Hypothalamus (tissue), 51 donors: ENCODE measurements around the gene SH3PXD2A.
"Not testable (repeated sequence)": the region's sequence is repeated elsewhere in the genome, so short reads cannot be mapped to it uniquely, and the experiment has no call there.

Experiments
- DNase-seq, 51 donors: peaks; one replicate each; lab custom pipeline; 2025; lab: John Stamatoyannopoulos, UW

The SH3PXD2A gene

DNA sequence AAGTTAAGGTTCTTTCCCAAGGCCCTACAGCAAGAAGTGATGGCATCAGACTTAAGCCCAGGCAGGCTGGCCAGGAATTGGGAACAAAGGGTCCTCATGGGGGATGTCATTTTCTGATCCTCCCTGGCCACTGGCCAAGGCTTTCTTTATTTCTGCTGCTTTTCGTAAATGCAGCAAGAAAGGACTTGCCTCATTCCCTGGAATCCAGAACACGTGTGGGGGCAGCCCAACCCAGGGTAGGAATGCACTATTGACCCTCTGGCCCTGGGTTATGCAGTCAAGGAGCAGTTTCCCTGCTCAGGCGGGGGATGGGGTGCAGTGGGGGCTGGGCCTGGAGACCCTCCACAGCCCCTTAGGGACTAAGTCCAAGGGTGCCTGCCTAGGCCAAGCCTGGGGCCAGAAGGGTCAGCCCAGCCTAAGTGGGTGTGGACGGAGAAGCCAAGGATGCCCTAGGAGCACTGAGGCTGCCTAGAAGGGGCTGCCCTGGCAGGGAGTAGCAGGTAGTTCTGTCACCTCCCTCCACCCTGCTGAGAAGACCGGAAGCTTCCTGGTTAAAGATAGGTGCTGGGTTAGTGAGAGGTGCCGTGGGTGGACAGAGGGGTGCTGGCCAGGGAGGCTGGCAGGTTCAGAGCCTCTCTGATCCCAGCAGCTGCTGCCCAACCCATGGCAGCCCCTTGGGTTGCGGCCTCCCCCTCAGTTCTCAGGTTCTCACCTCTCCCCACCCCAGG is 179.2 kb downstream of the SH3PXD2A start:
- no peak for DNase-seq

- no peak for DNase-seq
These were observed 181.8 kb downstream of the SH3PXD2A start for GRCh38 chr10:103673606-103674005.

DNA sequence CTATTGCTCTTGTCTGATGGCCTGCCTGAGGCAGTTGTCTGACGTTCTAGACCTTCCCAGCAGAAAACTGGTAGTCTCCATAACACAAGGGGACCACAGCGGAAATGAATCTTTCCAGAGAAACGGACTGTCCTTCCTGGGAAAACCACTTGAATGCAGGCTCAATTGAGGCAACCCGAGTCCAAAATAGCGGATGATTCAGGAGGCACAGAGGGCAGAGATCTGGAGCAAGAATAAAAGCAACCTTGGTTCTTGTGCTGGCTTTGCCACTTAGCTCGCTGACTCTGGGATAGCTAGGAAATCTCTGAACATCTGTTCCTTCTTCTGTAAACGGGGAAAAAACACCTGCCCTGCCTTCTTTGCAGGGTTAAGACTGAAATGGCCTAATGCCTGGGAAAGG is 183.0 kb downstream of the SH3PXD2A start:
- no peak for DNase-seq

DNA sequence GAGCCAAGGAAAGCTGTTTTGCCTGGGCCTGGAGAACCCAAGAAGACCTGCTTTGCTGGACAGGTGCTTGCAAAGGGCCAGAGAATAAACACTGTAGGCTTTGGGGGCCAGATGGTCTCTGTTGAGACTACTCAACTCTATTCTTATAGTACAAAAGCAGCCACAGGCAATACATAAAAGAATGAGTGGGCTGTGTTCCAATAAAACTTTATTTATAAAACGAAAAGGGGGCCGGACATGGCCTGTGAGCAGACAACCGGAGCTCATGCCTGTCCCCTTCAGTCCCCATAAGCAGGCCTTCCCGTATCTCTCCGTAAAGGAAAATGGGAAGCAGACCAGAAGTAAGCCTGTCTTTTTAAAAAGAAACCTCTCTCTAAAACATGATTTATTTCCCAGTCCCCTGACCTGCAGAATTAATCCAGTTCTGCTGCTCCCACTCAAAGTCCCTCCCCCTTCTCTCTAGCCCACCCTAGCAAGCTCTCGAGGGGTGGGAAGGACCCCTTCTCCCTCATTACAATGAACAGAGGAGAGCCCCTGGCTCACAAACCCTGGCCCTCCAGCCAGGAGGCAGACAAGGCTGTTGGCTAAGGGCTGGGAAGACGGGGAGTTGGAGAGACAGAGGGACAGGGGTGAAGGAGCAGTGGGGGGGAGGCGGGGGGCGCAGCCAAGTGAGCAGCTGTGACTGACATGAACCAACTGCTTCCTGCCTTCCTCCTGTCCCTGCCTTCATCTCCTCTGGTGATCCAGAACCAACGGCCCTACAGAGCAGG is 184.1 kb downstream of the SH3PXD2A start:
- no peak for DNase-seq

- DNase-seq: no peak
These were observed 185.4 kb downstream of the SH3PXD2A start for GRCh38 chr10:103669944-103670343.

- DNase-seq: no peak
These were observed 186.0 kb downstream of the SH3PXD2A start for GRCh38 chr10:103669243-103669929.

DNA sequence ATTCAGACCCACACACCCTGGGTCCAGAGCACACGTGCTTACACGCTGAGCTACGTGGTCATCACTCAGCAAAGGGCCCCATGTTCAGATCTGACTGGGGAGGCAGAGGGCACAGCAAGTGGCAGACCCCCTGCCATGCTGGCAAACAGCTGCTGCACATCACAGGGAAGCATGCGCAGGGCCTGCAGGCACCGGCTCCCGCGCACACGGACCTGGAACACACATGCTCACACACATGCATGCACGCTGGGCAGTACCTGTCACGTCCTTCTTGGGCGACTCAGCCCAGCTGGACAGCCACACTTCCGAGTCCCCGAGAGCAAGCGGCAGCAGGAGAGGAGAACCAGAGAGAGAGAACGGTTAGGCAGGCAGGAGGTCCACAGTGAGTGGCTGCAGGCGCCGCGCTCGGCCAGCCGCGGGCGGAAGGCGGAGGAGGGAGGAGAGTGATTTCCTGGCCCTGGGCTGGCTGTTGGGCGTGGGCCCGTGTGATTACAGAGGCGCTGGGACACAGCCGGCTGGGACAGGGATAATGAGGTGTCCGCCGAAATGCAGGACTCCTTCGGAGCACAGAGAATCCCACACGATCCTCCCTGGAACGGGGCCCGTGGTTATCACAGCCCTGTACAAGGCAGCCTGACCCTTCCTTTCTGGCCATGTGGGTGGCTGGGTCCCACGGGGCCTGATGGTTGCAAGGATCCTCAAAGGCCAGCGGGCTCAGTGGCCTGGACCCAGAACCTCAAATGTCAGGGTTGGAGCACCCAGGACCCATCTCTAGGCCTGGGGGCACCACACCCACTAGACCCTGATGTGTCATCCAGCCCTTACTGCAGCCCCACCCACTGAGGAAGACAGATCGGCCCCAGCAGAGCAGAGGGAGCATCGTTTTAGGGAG is 186.8 kb downstream of the SH3PXD2A start:
- DNase-seq: peak in 10 of 51 donors; percentile 10 to 44 (median 16)

DNA sequence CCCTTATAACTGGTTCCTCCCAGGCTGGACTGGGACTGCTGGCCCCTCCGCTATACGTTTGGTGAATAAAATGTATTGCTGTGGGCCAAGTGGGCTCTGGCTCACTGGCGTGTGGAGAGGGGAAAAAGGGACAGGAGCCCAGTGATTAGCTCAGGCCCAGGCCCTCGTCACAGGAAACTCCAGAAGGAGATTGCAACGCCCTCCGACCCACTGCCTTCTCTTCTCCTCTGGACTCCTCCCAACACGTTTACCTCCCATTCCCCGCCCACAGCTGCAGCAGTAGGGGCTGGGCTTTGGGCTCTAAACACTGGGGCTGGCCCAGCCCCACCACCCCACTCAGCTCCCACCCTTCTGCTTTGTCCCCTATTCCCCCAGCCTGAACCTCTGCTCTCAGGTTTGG is 188.0 kb downstream of the SH3PXD2A start:
- no peak for DNase-seq

DNA sequence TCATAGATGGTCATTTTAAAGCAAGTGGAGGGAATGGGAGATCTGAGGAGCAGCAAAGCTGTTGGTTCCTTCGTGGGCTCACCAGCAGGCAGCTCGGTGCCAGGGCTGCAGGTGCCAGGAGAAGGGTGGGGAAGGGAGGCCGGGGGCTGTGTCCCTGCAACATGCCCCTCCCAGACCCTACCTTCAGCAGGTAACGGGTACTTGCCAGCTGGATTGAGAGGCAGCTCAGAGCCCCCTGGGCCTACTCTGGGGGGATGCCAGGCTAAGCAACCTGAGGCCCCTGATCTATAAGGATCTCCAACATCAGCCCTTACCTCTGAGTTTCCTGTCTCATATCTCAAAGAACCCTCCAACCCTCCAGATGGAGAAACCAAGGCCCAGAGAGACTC is 188.6 kb downstream of the SH3PXD2A start:
- no peak for DNase-seq

DNA sequence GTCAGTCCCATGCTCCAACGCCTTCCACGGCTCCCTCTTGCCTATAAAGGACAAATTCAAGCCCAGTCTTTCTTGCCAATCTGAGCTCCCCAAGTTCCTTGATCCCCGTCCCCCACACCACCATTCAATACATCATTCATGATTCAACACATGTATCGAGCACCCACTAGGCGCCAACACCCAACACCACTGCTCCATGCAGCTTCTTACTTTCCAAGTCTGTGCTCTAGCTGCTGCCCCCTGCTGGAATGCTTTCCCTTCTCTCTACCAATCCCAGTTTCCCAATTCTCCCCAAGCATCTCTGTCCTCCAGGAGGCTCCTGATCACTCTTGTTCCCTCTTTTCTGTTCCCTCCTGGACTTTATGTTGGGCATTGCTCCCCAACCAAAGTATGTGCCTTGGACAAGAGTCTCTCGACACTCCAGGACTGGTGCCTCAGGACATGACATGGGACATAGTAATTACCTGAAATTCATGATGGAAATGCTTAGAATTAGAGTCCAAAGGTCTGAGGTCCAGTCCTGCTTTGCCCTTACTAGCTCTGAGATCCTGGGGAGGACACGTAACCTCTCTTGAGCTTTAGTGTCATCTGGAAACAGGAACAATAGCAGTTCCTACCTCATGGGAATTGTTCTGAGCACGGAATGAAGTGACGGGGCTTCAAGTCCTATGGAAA is 189.2 kb downstream of the SH3PXD2A start:
- peak in 8 of 51 donors; percentile 7 to 42 (median 18) for DNase-seq

GRCh38 chr10:103665162-103665889 is 190.1 kb downstream of the SH3PXD2A start:
- DNase-seq: no peak

DNA sequence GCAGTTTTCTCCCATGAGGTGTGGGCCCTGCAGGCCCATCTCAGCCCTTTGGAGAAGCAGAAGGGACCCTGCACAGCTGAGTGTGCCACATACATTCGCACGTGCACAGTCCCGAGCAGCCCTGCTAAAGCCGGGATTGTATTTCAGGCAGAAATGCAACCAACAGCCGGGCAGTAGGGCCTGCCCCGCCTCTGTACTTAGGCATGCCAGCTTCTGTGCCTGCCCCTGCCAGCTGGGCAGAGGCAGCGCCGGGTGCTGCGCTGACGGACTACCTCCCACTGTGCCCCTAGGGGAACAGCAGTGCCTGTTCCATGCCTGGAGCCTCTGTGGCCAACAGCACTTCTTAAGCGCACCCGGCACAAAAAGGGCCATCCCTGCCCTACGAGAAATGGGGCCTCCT is 191.6 kb downstream of the SH3PXD2A start:
- peak in 44 of 51 donors; percentile 12 to 90 (median 65) for DNase-seq

- DNase-seq: no peak
These were observed 192.1 kb downstream of the SH3PXD2A start for GRCh38 chr10:103663236-103663635.

DNA sequence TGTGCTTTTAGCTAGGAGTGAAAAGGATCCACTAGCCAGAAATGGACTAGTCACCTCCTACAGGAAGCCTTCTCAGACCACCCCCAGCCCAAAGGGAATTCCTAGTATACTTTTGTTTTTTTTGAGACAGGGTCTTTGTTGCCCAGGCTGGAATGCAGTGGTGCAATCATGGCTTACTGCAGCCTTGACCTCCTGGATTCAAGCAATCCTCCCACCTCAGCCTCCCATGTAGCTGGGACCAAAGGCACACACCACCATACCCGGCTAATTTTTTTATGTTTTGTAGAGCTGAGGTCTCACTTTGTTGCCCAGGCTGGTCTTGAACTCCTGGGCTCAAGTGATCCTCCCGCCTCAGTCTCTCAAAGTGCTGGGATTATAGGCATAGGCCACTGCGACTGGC is 192.7 kb downstream of the SH3PXD2A start:
- DNase-seq: not testable (repeated sequence)

GRCh38 chr10:103661198-103661950 is 194.0 kb downstream of the SH3PXD2A start:
- peak in 7 of 51 donors; percentile 11 to 48 (median 22) for DNase-seq

- DNase-seq: peak in 6 of 51 donors; percentile 29 to 61 (median 50)
These were observed 194.8 kb downstream of the SH3PXD2A start for GRCh38 chr10:103660364-103661197.

DNA sequence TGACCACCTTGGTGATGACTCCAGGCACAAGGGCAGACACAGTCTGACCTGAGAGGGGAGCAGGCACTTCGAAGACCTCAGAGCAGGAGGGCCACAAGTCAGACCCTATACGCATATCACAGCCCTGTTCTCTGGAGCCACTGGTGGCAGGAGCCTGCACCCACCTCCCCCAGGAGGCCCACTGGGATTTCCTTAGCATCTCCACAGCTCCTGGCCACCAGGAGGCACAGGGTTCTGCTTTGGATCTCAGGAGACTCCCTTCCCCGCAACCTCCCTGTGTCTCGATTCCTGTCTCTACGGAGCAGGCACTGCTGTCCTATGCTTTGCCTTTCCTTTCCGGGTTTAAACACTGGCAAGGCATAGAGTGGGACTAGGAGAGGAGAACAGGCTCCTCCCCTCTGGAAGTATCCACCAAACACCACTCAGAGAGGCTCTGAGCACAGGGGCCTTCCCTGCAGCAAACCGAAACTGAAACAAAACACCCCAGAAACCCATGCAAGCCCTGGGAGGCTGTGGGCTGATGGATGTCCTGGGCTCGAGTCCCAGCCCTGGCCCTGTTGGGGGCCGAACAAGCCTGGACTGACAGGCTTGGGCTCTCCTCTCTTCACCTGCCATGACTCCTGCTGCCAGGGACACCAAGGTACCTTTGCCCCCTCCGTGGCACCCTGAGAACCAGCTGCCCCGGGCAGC is 195.6 kb downstream of the SH3PXD2A start:
- peak in 31 of 51 donors; percentile 12 to 71 (median 44) for DNase-seq
